Cardiac fibroblast (primary cell): Measurements from ENCODE around the gene CUL5.

Source experiments
- DNase-seq, 2 donors: peaks; one replicate each; pipeline versions ENCODE4 v3.0.0 to v3.0.0-alpha.2; 2010; ENCODE audit warnings: low read depth in 2 of 2
- H3K4me3 ChIP-seq, 2 donors: replicated peaks in 1 of 2; 1 replicate in 1 of 2; 2 replicates in 1 of 2; pipeline ENCODE4 v1.5.1; 2011; ENCODE audit warnings: low read depth in 2 of 2, low read length in 2 of 2, mild to moderate bottlenecking in 2 of 2, moderate library complexity in 1 of 2
- TF ChIP-seq, protein P1 (sequence below): IDR thresholded peaks from one replicate; pipeline ENCODE4 v1.5.1; 2011; ENCODE audit warnings: low read depth, mild to moderate bottlenecking, low read length, inconsistent platforms

CUL5 gene

DNA sequence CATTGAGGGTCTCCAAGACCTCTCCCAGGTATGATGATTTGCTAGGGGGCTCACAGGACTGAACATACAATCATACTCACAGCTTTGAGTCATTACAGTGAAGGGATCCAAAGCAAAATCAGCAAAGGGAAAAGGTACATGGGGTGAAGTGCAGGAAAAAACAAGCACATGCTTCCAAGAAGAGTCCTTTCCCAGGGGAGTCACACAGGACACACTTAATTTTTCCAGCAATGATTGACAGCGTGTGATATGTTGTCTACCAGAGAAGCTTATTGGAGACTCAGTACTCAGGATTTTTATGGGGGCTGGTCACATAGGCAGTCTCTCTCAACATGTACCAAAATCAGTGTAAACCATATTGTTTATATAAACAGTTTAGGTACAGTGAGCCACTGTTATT lies 25.3 kb downstream of the CUL5 start:
- no peak for DNase-seq
- TF ChIP-seq, protein P1, sequence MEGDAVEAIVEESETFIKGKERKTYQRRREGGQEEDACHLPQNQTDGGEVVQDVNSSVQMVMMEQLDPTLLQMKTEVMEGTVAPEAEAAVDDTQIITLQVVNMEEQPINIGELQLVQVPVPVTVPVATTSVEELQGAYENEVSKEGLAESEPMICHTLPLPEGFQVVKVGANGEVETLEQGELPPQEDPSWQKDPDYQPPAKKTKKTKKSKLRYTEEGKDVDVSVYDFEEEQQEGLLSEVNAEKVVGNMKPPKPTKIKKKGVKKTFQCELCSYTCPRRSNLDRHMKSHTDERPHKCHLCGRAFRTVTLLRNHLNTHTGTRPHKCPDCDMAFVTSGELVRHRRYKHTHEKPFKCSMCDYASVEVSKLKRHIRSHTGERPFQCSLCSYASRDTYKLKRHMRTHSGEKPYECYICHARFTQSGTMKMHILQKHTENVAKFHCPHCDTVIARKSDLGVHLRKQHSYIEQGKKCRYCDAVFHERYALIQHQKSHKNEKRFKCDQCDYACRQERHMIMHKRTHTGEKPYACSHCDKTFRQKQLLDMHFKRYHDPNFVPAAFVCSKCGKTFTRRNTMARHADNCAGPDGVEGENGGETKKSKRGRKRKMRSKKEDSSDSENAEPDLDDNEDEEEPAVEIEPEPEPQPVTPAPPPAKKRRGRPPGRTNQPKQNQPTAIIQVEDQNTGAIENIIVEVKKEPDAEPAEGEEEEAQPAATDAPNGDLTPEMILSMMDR = no peak
- H3K4me3 ChIP-seq = no peak overlapping the region

DNA sequence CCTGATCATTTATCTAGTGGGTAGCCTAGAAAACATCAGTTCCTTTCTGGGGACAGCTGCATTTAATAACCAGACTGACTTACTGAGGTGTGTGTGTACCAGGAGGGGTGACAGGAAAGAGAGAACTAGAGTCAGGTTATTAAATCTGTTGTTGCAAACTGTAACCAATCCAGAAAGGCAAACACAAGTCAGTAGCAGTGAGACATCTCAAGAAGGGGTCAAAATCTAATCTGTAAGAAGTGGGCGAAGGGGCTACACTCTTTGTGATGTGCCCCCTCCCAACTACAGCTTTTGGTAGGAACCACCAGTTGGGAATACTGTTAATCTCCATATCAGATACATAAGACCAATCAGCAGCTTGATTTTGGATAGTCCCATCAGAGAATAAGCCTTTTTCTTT lies 26.3 kb downstream of the CUL5 start:
- H3K4me3 ChIP-seq = no peak overlapping the region
- DNase-seq = no peak

DNA sequence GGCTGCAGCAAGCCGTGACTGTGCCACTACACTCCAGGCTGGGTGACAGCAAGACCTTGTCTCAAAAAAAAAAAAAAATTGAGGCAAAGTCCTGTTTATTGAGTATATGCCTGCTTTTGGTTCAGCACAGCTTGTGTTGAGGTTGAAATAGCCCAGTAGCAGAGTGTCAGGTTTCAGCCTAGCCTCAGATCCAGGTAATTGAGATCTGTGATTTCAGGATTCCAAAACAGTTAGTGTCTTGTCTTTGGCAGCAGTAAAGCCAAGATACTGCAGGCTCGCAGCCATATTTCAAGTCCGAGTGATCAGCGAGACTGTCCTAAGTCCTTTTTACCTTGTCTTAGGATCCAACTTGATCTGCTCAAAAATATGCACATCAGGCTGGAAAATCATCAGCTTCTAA lies 27.0 kb downstream of the CUL5 start:
- no peak overlapping the region for H3K4me3 ChIP-seq
- TF ChIP-seq, protein P1 = no peak
- no peak for DNase-seq

More for the DNA sequence above, 26.3 kb downstream of the CUL5 start:
- TF ChIP-seq, protein P1 = no peak

DNA sequence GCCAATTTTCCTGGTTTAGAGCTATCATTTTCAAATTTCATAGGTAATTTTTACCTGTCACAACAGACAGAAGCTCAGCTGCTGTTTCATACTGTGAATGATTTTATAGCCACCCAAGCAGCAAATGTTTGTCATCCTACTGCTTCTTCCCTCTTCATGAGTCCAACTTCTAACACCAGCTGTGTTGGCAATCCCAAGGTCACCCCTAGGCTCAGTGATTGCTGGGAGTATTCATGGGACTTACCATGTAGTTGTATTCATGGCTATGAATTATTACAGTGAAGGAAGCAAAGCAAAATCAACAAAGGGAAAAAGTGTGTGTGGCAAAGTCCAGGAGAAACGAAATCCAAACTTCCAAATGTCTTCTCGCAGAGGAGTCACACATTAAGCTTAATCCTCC lies 28.5 kb downstream of the CUL5 start:
- no peak overlapping the region for H3K4me3 ChIP-seq
- DNase-seq = no peak
- TF ChIP-seq, protein P1 = no peak

DNA sequence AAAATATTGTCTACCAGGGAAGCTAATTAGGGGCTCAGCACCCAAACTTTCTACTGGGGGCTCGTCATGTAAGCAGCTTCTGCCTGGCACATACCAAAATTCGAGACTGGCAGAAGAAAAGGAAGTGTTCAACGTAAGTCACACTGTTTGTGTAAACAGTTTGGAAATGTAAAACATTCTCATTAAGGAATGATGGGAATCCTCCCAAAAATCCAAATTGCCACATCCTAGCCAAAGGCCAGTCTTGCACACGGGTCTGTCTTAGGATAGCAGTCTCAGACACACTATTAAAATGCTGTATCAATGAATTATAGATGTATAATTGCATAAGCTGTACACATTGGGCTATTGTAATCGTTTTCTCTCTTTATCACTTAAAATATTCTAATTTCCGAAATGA lies 28.9 kb downstream of the CUL5 start:
- no peak overlapping the region for H3K4me3 ChIP-seq
- peak in 1 of 2 donors; percentile 23 for DNase-seq
- TF ChIP-seq, protein P1 = no peak

DNA sequence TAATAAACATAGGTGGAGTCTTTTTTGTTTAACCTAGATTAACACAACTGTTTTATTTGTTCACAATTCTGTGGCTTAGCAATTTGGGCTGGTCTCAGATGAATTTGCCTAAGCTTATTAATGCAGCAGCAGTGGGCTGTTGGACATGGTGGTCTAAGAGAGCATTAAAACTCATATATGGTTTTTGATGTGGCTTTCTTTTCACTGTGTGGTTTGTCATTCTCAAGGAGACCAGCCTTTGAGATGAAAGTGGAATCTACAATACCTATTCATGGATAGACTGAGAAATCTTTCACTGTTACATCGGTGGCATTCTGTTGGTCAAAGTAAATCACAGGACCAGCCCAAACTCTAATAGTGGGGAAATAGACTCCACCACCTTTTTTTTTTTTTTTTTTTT lies 39.6 kb downstream of the CUL5 start:
- DNase-seq = no peak
- H3K4me3 ChIP-seq = no peak overlapping the region
- TF ChIP-seq, protein P1 = no peak

DNA sequence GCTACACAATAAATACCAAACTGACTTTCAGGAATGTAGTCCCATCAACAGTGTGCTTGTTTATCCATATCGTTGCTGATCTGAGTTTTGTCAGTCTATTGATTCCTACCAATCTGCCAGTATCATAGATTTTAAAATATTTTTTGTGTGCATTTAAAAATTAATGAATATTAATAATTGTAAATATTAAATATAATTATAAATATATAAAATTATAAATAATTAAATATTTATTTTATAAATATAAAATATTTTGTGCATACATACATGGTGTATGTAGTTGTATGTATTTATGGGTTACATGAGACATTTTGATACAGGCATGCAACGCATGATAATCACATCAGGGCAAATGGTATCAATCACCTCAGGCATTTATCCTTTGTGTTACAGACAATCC lies 53.6 kb downstream of the CUL5 start:
- H3K4me3 ChIP-seq = no peak overlapping the region
- no peak for DNase-seq
- TF ChIP-seq, protein P1 = no peak
